DOHH2 (cell line): ENCODE data around the gene OXGR1.

ENCODE experiments used
- H3F3A ChIP-seq: fragments of 200-600 bp; sonication (generic), shearing (Covaris generic); 2 replicates; pipeline ENCODE4 v1.6.0; 2016; ENCODE audit warnings: antibody characterized with exemption, mild to moderate bottlenecking; ENCODE audit not compliant: control insufficient read depth, insufficient read depth
- H3K27ac ChIP-seq: fragments of 200-600 bp; sonication (generic); 2 replicates; pipeline ENCODE4 v1.5.1; 2014; ENCODE audit warnings: low read depth, mild to moderate bottlenecking, low read length, moderate library complexity
- H3K27me3 ChIP-seq: fragments of 200-600 bp; sonication (generic); 2 replicates; pipeline ENCODE4 v1.6.1; 2014; ENCODE audit warnings: mild to moderate bottlenecking, low read length, mixed read lengths; ENCODE audit not compliant: control insufficient read depth
- H3K36me3 ChIP-seq: fragments of 200-600 bp; sonication (generic); 2 replicates; pipeline ENCODE4 v1.6.1; 2014; ENCODE audit warnings: mild to moderate bottlenecking, low read length, moderate library complexity, mixed read lengths; ENCODE audit not compliant: control insufficient read depth
- H3K4me1 ChIP-seq: fragments of 200-600 bp; sonication (generic); 2 replicates; pipeline ENCODE4 v1.6.1; 2014; ENCODE audit warnings: mild to moderate bottlenecking, low read length, mixed read lengths; ENCODE audit not compliant: control insufficient read depth
- H3K4me2 ChIP-seq: fragments of 200-600 bp; sonication (generic); 2 replicates; pipeline ENCODE4 v1.6.0; 2014; ENCODE audit warnings: mild to moderate bottlenecking, low read length, moderate library complexity
- H3K4me3 ChIP-seq: fragments of 200-600 bp; sonication (generic); 2 replicates; pipeline ENCODE4 v1.5.1; 2014; ENCODE audit warnings: mild to moderate bottlenecking, low read length, mixed read lengths
- H3K79me2 ChIP-seq: fragments of 200-600 bp; sonication (generic); 2 replicates; pipeline ENCODE4 v1.6.1; 2014; ENCODE audit warnings: mild to moderate bottlenecking, low read length, mixed read lengths; ENCODE audit not compliant: control insufficient read depth
- H3K9me2 ChIP-seq: fragments of 200-600 bp; sonication (generic); replicated peaks from 2 replicates; pipeline ENCODE4 v1.6.1; 2014; ENCODE audit warnings: mild to moderate bottlenecking, low read length, mixed read lengths; ENCODE audit not compliant: control insufficient read depth
- H3K9me3 ChIP-seq: fragments of 200-600 bp; sonication (generic); 2 replicates; pipeline ENCODE4 v1.6.1; 2014; ENCODE audit warnings: antibody characterized with exemption, low read length, mixed read lengths; ENCODE audit not compliant: control insufficient read depth, insufficient read depth
- H4K20me1 ChIP-seq: fragments of 200-600 bp; sonication (generic); 2 replicates; pipeline ENCODE4 v1.6.0; 2014; ENCODE audit warnings: low read depth, mild to moderate bottlenecking, antibody characterized with exemption, low read length, moderate library complexity; ENCODE audit not compliant: control insufficient read depth, insufficient read depth
- CTCF ChIP-seq: fragments of 200-600 bp; sonication (generic); IDR thresholded peaks from one replicate; pipeline ENCODE4 v1.5.1; 2014; ENCODE audit warnings: antibody characterized with exemption, mild to moderate bottlenecking, low read depth, low read length; ENCODE audit not compliant: poor library complexity, severe bottlenecking
- EZH2phosphoT487 ChIP-seq: fragments of 200-600 bp; sonication (generic); IDR thresholded peaks from 2 replicates; pipeline ENCODE4 v1.6.1; 2017; ENCODE audit warnings: borderline replicate concordance, mild to moderate bottlenecking, antibody characterized with exemption, low read length, moderate library complexity, mixed read lengths

OXGR1 gene

DNA sequence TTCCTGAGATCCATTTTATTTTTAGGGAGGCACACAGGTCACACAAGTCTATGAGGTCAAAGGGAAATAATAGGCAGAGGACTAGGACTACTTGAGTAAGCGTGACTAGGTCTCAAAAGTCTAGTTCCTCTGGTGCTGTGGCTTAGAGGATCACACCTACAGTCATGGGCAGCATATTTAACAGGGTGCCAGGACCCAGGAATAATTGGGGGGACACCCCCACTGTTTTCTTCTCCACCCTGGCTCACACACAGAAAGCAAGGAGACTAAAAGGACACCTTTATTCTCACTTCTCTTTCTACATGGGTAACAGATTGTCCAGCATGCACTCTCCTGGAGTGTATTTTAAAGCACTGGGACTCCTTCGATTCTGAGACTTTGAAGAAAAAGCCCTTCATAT lies 26.2 kb downstream of the OXGR1 start:
- Histone ChIP-seq H3K27ac (no peak overlapping the region), H3K9me2 (no peaks in the 10 kb centered on the region), H3K27me3 (no peaks in the 10 kb centered on the region), H3K4me3 (no peak overlapping the region), H4K20me1 (no peaks in the 10 kb centered on the region), H3K79me2 (no peaks in the 10 kb centered on the region), H3K36me3 (no peaks in the 10 kb centered on the region), H3F3A (no peaks in the 10 kb centered on the region), H3K9me3 (peaks cover 19% of the 10 kb centered on the region), H3K4me2 (no peak overlapping the region), H3K4me1 (no peaks in the 10 kb centered on the region)
- no peak for TF ChIP-seq CTCF
- no peak for TF ChIP-seq EZH2phosphoT487

- Histone ChIP-seq H3K79me2 (no peaks in the 10 kb centered on the region), H3K4me1 (no peaks in the 10 kb centered on the region), H3K36me3 (no peaks in the 10 kb centered on the region), H3F3A (no peaks in the 10 kb centered on the region), H3K9me2 (no peaks in the 10 kb centered on the region), H3K4me2 (no peak overlapping the region), H4K20me1 (no peaks in the 10 kb centered on the region), H3K27ac (no peak overlapping the region), H3K9me3 (peaks cover 19% of the 10 kb centered on the region), H3K4me3 (no peak overlapping the region), H3K27me3 (no peaks in the 10 kb centered on the region)
- no peak for TF ChIP-seq CTCF
- no peak for TF ChIP-seq EZH2phosphoT487
Measured at GRCh38 chr13:96967248-96967745, 27.0 kb downstream of the OXGR1 start.

DNA sequence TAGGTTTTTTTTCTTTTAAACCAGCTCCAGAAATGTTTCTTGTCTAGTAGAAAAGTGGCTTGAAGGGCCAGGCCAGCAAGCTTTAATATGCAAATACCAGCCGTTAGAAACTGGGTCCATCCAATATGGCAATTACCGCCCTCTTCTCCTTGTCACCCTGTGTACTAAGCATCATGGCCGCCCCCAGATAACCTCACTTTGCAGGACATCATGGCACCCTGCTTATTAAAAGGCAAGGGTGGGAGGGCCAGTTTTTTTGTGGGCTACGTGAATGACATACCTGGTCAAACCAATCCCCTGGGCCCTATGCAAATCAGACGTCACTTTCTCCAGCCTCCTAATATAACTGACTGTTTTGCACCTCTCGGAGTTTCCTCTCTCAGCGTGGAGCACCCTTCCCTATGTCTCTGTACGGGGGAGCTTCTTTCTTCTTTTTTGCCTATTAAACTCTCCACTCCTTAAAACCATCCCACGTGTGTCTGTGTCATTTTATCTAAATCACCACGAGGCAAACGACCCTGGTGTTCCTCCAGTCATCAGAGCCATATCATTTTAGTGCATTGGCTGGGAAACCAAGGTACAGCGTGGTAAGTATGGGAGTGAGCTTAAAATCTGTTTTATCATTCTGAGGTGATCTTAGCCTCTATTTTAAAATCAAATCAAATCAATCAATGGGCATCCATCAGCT lies 27.7 kb downstream of the OXGR1 start:
- Histone ChIP-seq H4K20me1 (no peaks in the 10 kb centered on the region), H3K9me3 (peaks cover 19% of the 10 kb centered on the region), H3K4me2 (no peak overlapping the region), H3F3A (no peaks in the 10 kb centered on the region), H3K27ac (no peak overlapping the region), H3K36me3 (no peaks in the 10 kb centered on the region), H3K4me1 (no peaks in the 10 kb centered on the region), H3K9me2 (no peaks in the 10 kb centered on the region), H3K4me3 (no peak overlapping the region), H3K79me2 (no peaks in the 10 kb centered on the region), H3K27me3 (no peaks in the 10 kb centered on the region)
- TF ChIP-seq EZH2phosphoT487 = no peak
- no peak for TF ChIP-seq CTCF
